ENCODE data around the gene PITPNM3. TPM values are rescaled to one million over a fixed set of nuclear protein-coding genes. Genes with fewer than 3 reads are reported as not detected.

Gene PITPNM3
- total and polyA plus RNA-seq, 2 of the 8 experiments (the other 6 are each of a cell fraction or from before 2014, with no cell fraction given): 1.7 to 3.1 TPM

- peak overlapping the region; percentile 97; the same call in 1 of the 2 replicates for H2BK20ac ChIP-seq (ENCODE audit: low read length)
- no peak overlapping the region for H3K27ac ChIP-seq (ENCODE audit: low read depth, low read length)
- CTCF ChIA-PET (ENCODE audit: partially characterized antibody): interaction anchor here (0.6 to 1.9 kb wide), 18 partner anchors 8 to 698 kb away, joined by 3 to 12 read pairs (median 4); no protein-coding TSS in a partner anchor
- H3K27me3 ChIP-seq (replicated peaks in 1 of 4; ENCODE audit: control insufficient read depth in 3 of 4, extremely low read depth in 1 of 4, insufficient read depth in 3 of 4, low read length in 3 of 4): no peaks in the 10 kb centered on the region
- peak overlapping the region in 2 of 4 experiments; percentile 9 to 23; a peak in 3 of 7 replicates for H3K9ac ChIP-seq (replicated peaks in 1 of 4; ENCODE audit: extremely low read depth in 1 of 4, low read depth in 3 of 4, low read length in 3 of 4)
- H4K8ac ChIP-seq (ENCODE audit: extremely low read depth, insufficient read depth, low read length): peak overlapping the region; percentile 72; the same call in 1 of the 2 replicates
- peak overlapping the region; percentile 96; the same call in 1 of the 2 replicates for H2BK12ac ChIP-seq (ENCODE audit: low read depth, low read length)
- H3K18ac ChIP-seq (ENCODE audit: extremely low read depth, low read length): peak overlapping the region; percentile 81
- peak overlapping the region; percentile 37 for H3K14ac ChIP-seq (ENCODE audit: insufficient read length)
- no peak overlapping the region for H3K23ac ChIP-seq (ENCODE audit: insufficient read length)
- peak overlapping the region; percentile 21 to 51 (median 40); a peak in 7 of 8 replicates for H3K4me3 ChIP-seq (ENCODE audit: extremely low read depth in 1 of 4, insufficient read depth in 2 of 4, low read depth in 3 of 4, low read length in 4 of 4)
- H2BK5ac ChIP-seq (ENCODE audit: low read depth, low read length): peak overlapping the region; percentile 90; the same call in 1 of the 2 replicates
- H2BK120ac ChIP-seq (replicated peaks; ENCODE audit: low read depth, low read length): peak overlapping the region; percentile 19
- H4K5ac ChIP-seq (ENCODE audit: insufficient read length, low read depth, low read length): peak overlapping the region; percentile 31
- H2AFZ ChIP-seq (ENCODE audit: low read length): peak overlapping the region; percentile 66; the same call in 1 of the 2 replicates
- POLR2A ChIA-PET (ENCODE audit: partially characterized antibody): interaction anchor here (1.0 to 1.6 kb wide), 5 partner anchors 10 to 143 kb away, joined by 3 to 5 read pairs (median 3); no protein-coding TSS in a partner anchor
- peak overlapping the region; percentile 83 for H2BK15ac ChIP-seq (ENCODE audit: low read length)
- H3K9me3 ChIP-seq (ENCODE audit: insufficient read depth in 2 of 2, low read depth in 1 of 2, low read length in 1 of 2): no peaks in the 10 kb centered on the region
- WGBS, 2 experiments (ENCODE audit: extremely low coverage in 1 of 2, insufficient coverage in 1 of 2, insufficient read length in 1 of 2, insufficient replicate concordance in 2 of 2, low coverage in 1 of 2, low lambda C conversion rate in 2 of 2, missing lambda C conversion rate in 1 of 2): 54% methylated on average over 15 of the region's 15 CpGs; no CpG with 5 or more reads in 1 of the 2 experiments
- no peaks in the 10 kb centered on the region for H4K20me1 ChIP-seq (replicated peaks in 1 of 2; ENCODE audit: control insufficient read depth in 1 of 2, insufficient read depth in 2 of 2, low read length in 2 of 2)
- peak; percentile 42 for FAIRE-seq
- no peak overlapping the region for H3K56ac ChIP-seq (replicated peaks; ENCODE audit: insufficient read length, low read depth, low read length)
- H4K91ac ChIP-seq (replicated peaks; ENCODE audit: insufficient read length, low read length): peak overlapping the region; percentile 78
- peaks cover 4% of the 10 kb centered on the region; the same call in 1 of the 2 replicates for H3K23me2 ChIP-seq (ENCODE audit: low read depth, low read length)
- H3K4me2 ChIP-seq (ENCODE audit: insufficient read depth in 1 of 2, low read depth in 2 of 2, low read length in 2 of 2): peak overlapping the region; percentile 64 to 80
- no peak for DNase-seq (ENCODE audit: low read depth in 1 of 2, low spot score in 2 of 2)
- no peaks in the 10 kb centered on the region for H3K36me3 ChIP-seq (ENCODE audit: control insufficient read depth in 2 of 4, insufficient read depth in 4 of 4, low read length in 3 of 4)
- H3K79me2 ChIP-seq (ENCODE audit: control insufficient read depth in 1 of 2, insufficient read depth in 2 of 2, low read length in 2 of 2): no peaks in the 10 kb centered on the region
- H3K79me1 ChIP-seq (ENCODE audit: low read depth, low read length): no peaks in the 10 kb centered on the region
- H2AK5ac ChIP-seq (ENCODE audit: low read depth, low read length): peak overlapping the region; percentile 76; the same call in 1 of the 2 replicates
- H3K4ac ChIP-seq (replicated peaks; ENCODE audit: insufficient read length, low read depth, low read length): peak overlapping the region; percentile 82
- H3K4me1 ChIP-seq (replicated peaks in 1 of 4; ENCODE audit: control insufficient read depth in 3 of 4, insufficient read depth in 4 of 4, low read length in 3 of 4): peaks cover 9 to 30% (median 16%) of the 10 kb centered on the region in 4 experiments
- TF ChIP-seq, protein P1, sequence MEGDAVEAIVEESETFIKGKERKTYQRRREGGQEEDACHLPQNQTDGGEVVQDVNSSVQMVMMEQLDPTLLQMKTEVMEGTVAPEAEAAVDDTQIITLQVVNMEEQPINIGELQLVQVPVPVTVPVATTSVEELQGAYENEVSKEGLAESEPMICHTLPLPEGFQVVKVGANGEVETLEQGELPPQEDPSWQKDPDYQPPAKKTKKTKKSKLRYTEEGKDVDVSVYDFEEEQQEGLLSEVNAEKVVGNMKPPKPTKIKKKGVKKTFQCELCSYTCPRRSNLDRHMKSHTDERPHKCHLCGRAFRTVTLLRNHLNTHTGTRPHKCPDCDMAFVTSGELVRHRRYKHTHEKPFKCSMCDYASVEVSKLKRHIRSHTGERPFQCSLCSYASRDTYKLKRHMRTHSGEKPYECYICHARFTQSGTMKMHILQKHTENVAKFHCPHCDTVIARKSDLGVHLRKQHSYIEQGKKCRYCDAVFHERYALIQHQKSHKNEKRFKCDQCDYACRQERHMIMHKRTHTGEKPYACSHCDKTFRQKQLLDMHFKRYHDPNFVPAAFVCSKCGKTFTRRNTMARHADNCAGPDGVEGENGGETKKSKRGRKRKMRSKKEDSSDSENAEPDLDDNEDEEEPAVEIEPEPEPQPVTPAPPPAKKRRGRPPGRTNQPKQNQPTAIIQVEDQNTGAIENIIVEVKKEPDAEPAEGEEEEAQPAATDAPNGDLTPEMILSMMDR (IDR thresholded peaks at IDR 0.05; ENCODE audit: control extremely low read depth in 1 of 3, insufficient read depth in 1 of 3, low read depth in 1 of 3, low read length in 3 of 3): peak; percentile 53 to 65 (median 58)
- TF ChIP-seq SP1 (IDR thresholded peaks at IDR 0.05; ENCODE audit: low read depth, low read length): no peak
- TF ChIP-seq RNF2 (IDR thresholded peaks at IDR 0.05; ENCODE audit: borderline replicate concordance, low read depth, low read length, missing control alignments, poor library complexity, severe bottlenecking): no peak
- TF ChIP-seq SAP30 (IDR thresholded peaks at IDR 0.05; ENCODE audit: insufficient read depth, insufficient replicate concordance, low read length): no peak
- no peak for TF ChIP-seq SRF (IDR thresholded peaks at IDR 0.05; ENCODE audit: low read depth, low read length)
- no peak for TF ChIP-seq POLR2AphosphoS5 (IDR thresholded peaks at IDR 0.05; ENCODE audit: low read depth, low read length)
- no peak for TF ChIP-seq SIX5 (IDR thresholded peaks at IDR 0.05; ENCODE audit: low read depth, low read length)
- TF ChIP-seq RBBP5 (IDR thresholded peaks at IDR 0.05; ENCODE audit: borderline replicate concordance, low read depth, low read length): no peak; the same call in 1 of the 2 replicates
Measured at GRCh38 chr17:6495450-6496115, 60.8 kb downstream of the PITPNM3 start.
